GM15510 (cell line): Measurements from ENCODE around the gene CCNK.

Experiments
- POLR2A ChIP-seq: IDR thresholded peaks from 3 replicates; pipeline ENCODE4 v1.6.1; 2011; ENCODE audit warnings: borderline replicate concordance; ENCODE audit not compliant: insufficient read length; ENCODE audit errors: extremely low read depth

Gene CCNK

GRCh38 chr14:99517643-99518381, 36.6 kb downstream of the CCNK start:
- TF ChIP-seq POLR2A, result no peak

- TF ChIP-seq POLR2A, result no peak
These were observed 37.5 kb downstream of the CCNK start for GRCh38 chr14:99518441-99519346.

GRCh38 chr14:99519347-99519881, 38.2 kb downstream of the CCNK start:
- TF ChIP-seq POLR2A, result no peak

GRCh38 chr14:99519931-99520421, 38.8 kb downstream of the CCNK start:
- TF ChIP-seq POLR2A, result no peak

DNA sequence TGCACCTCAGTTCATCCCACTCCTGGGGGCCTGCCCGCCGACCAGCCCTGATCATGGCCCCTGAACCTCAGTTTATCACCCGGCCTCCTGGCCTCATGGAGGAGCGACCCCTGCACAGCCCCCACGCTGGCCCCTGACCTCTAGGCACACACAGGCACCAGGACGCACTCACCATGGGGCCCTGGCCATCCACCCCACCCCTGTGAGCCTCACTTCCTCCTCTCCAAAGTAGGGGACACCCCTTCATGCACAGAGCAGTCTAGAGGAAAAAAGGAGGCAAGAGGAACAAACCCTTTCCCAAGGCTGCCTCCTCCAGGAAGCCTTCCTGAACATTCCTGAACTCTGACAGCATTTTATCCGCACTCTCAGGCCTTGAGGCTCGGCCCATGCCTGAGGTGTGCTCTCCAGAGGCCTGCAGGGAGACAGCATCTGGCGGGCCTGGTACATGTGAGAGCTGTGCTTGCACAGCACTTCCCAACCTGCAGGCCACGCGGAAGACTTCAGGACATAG, 39.4 kb downstream of the CCNK start:
- no peak for TF ChIP-seq POLR2A

- TF ChIP-seq POLR2A, result no peak
These were observed 40.2 kb downstream of the CCNK start for GRCh38 chr14:99521176-99522024.

GRCh38 chr14:99522025-99522401, 40.8 kb downstream of the CCNK start:
- TF ChIP-seq POLR2A, result no peak

DNA sequence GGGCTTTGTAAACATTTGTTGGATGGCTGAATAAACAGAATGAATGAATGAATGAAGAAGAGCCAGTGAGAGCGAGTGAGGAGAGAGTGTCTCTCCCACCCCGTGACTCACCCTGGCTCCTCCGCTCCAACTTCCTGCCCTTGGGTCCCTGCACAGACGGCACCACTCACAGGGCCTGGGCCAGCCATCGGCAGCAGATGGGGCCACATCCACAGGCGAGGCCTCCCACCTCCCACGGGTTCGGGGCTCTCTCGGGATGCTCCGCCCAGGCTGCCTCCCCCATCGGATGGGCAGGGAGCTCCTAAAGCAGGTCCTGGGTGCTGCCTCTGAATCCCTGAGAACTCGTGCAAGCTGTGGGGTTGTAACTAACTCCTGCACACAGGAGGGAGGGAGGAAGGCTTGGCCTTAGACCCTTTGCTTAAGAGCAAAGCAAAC, 41.3 kb downstream of the CCNK start:
- no peak for TF ChIP-seq POLR2A

GRCh38 chr14:99522934-99523703, 41.9 kb downstream of the CCNK start:
- TF ChIP-seq POLR2A, result no peak

DNA sequence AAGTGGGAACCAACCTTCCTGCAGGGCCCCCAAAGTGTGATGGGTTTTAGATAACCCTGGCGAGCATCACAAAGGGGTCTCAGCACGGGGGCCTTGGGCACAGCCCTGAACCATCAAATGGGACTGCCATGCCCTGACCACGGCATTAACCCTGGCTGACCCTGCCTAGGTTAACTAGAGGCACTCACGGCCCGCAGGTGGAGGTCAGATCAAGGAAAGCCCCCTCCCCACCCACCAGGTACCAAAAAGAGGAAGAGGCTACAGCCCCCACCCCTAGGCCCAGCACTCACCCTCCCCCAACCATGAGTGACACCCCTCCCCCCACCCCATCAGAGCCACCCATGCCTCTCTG, 42.5 kb downstream of the CCNK start:
- TF ChIP-seq POLR2A, result no peak

GRCh38 chr14:99524091-99524661, 43.0 kb downstream of the CCNK start:
- TF ChIP-seq POLR2A, result no peak

- TF ChIP-seq POLR2A, result no peak
These were observed 43.8 kb downstream of the CCNK start for GRCh38 chr14:99524804-99525698.

DNA sequence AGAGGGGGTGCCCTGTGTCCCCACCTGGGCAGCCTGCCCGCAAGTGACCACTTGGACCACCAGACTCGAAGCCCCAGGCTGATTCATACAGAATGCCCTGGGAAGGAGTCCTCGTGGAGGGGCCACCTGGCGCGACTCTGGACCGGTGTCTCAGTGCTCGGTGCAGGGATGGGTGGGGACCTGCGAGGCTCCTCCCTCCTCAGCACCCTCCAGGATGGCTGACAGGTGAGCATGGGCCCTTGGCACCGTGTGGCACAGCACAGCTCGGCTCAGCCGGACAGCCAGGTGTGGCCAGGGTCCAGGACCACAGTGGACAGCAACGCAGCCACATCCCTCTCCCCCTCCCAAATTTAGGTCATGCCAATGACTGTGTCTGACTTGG, 44.5 kb downstream of the CCNK start:
- no peak for TF ChIP-seq POLR2A

DNA sequence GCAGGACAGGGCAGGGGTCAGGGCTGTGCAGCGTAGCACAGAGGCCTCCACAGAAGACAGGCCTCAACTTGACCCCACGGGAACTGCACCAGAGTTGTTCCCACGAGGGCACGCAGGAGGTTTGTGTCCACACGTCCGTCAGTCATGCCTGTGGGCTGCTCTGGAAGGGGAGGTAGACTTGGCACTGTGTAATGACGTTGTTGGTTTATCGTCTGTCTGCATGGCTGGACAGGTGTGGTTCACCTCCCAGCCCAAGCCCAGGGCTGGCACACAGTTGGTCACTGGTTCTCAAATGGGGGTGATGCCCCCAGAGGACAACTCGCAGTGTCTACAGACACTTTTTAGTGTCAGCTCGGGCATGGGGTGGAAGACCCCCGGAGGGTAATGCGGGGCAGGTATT, 45.8 kb downstream of the CCNK start:
- no peak for TF ChIP-seq POLR2A
